HG03064 (cell line): ENCODE results near the gene MATN4.
"Not testable (repeated sequence)": the region's sequence is repeated elsewhere in the genome, so short reads cannot be mapped to it uniquely, and the experiment has no call there.

Experiments used
- ATAC-seq: cut with Tn5 transposase; IDR thresholded peaks from one replicate; pipeline ENCODE4 v1.9.1; 2021; ENCODE audit warnings: low read depth; ENCODE audit not compliant: unreplicated experiment

Gene MATN4

GRCh38 chr20:45308117-45308778 is at the start of gene MATN4:
Gene MATN4 (minus strand): TSS chr20:45308299. CDS start chr20:45305582, 2,717 bp downstream.
- ATAC-seq: no peak

GRCh38 chr20:45355209-45356084 is 47.3 kb upstream of the MATN4 start:
- no peak for ATAC-seq

- no peak for ATAC-seq
Measured at GRCh38 chr20:45354423-45355208, 46.5 kb upstream of the MATN4 start.

- ATAC-seq: no peak
Measured at GRCh38 chr20:45353746-45354145, 45.6 kb upstream of the MATN4 start.

GRCh38 chr20:45352729-45353128 is 44.6 kb upstream of the MATN4 start:
- ATAC-seq: no peak

- ATAC-seq: not testable (repeated sequence)
Measured at GRCh38 chr20:45350795-45351194, 42.7 kb upstream of the MATN4 start.

GRCh38 chr20:45350217-45350616 is 42.1 kb upstream of the MATN4 start:
- ATAC-seq: no peak

GRCh38 chr20:45347936-45348778 is 40.1 kb upstream of the MATN4 start, which contains the start of gene SDC4:
Gene SDC4 (minus strand): TSS chr20:45348424. CDS start chr20:45348384, 40 bp downstream.
- ATAC-seq: no peak

GRCh38 chr20:45347297-45347935 is 39.3 kb upstream of the MATN4 start:
- ATAC-seq: no peak

- no peak for ATAC-seq
Measured at GRCh38 chr20:45346851-45347250, 38.8 kb upstream of the MATN4 start.

- no peak for ATAC-seq
Measured at GRCh38 chr20:45346291-45346718, 38.2 kb upstream of the MATN4 start.

- no peak for ATAC-seq
Measured at GRCh38 chr20:45345104-45345936, 37.2 kb upstream of the MATN4 start.

GRCh38 chr20:45344168-45344860 is 36.2 kb upstream of the MATN4 start:
- ATAC-seq: no peak

GRCh38 chr20:45343532-45344167 is 35.6 kb upstream of the MATN4 start:
- ATAC-seq: no peak

- no peak for ATAC-seq
Measured at GRCh38 chr20:45342855-45343531, 34.9 kb upstream of the MATN4 start.

GRCh38 chr20:45341939-45342854 is 34.1 kb upstream of the MATN4 start:
- ATAC-seq: no peak
